ENCODE results near the gene RSL1D1. TPM values are rescaled to one million over a fixed set of nuclear protein-coding genes. Genes with fewer than 3 reads are reported as not detected.
A peak's percentile ranks its signal among the peaks of the same experiment; 100 is the strongest.

The RSL1D1 gene
- total RNA-seq, 1 donor from 2014 or later: 148 TPM

GRCh38 chr16:11797166-11797956 is 54.0 kb downstream of the RSL1D1 start, which contains the start of gene ZC3H7A:
TSS of gene ZC3H7A (minus strand) at chr16:11797258. CDS start at chr16:11782354, 14,904 bp downstream.
- no peaks in the 10 kb centered on the region for H3K36me3 ChIP-seq
- peak within 1 kb of the TSS; percentile 100 for H3K27ac ChIP-seq
- peak; percentile 97 for DNase-seq (ENCODE audit: extremely low spot score in 2 of 2)
- peak in 1 of 2 donors; percentile 65 for TF ChIP-seq POLR2A (IDR thresholded peaks at IDR 0.05)
- peak; percentile 65 to 90 for TF ChIP-seq POLR2AphosphoS5 (IDR thresholded peaks at IDR 0.05; ENCODE audit: insufficient read depth in 1 of 2, low read depth in 1 of 2)
- TF ChIP-seq CTCF (IDR thresholded peaks at IDR 0.05): peak; percentile 49 to 58 (median 54)
- peak within 1 kb of the TSS; percentile 70 to 100 for H3K4me3 ChIP-seq
- H3K27me3 ChIP-seq: no peaks in the 10 kb centered on the region
- no peaks in the 10 kb centered on the region for H3K9me3 ChIP-seq
- H3K4me1 ChIP-seq: peaks cover 68% of the 10 kb centered on the region
- intact Hi-C loops (cut with DNase I): loop anchor here (2.0 kb wide), 1 partner anchor 55 kb away; the partner anchor contains the start of gene TXNDC11

GRCh38 chr16:11796227-11797165 is 54.8 kb downstream of the RSL1D1 start:
- no peak for TF ChIP-seq POLR2A (IDR thresholded peaks at IDR 0.05)
- peak in 1 of 2 donors; percentile 44 for TF ChIP-seq POLR2AphosphoS5 (IDR thresholded peaks at IDR 0.05; ENCODE audit: insufficient read depth in 1 of 2, low read depth in 1 of 2)
- no peaks in the 10 kb centered on the region for H3K36me3 ChIP-seq
- H3K27ac ChIP-seq: peak overlapping the region; percentile 100
- H3K9me3 ChIP-seq: no peaks in the 10 kb centered on the region
- DNase-seq (ENCODE audit: extremely low spot score in 2 of 2): no peak
- H3K27me3 ChIP-seq: no peaks in the 10 kb centered on the region
- peaks cover 77% of the 10 kb centered on the region for H3K4me1 ChIP-seq
- peak overlapping the region; percentile 70 to 100 for H3K4me3 ChIP-seq
- intact Hi-C loops (cut with DNase I): loop anchor here (2.0 kb wide), 1 partner anchor 54 kb away; the partner anchor contains the start of gene TXNDC11

- Histone ChIP-seq H3K9me3 (no peaks in the 10 kb centered on the region), H3K4me3 (peak overlapping the region; percentile 70 to 100), H3K4me1 (peaks cover 82% of the 10 kb centered on the region), H3K27ac (peak overlapping the region; percentile 100), H3K27me3 (no peaks in the 10 kb centered on the region), H3K36me3 (no peaks in the 10 kb centered on the region)
- intact Hi-C loops (cut with DNase I): loop anchor here (2.0 kb wide), 1 partner anchor 53 kb away; the partner anchor contains the start of gene TXNDC11
- TF ChIP-seq POLR2AphosphoS5 (IDR thresholded peaks at IDR 0.05; ENCODE audit: insufficient read depth in 1 of 2, low read depth in 1 of 2) (no peak), POLR2A (IDR thresholded peaks at IDR 0.05) (no peak), CTCF (IDR thresholded peaks at IDR 0.05) (no peak)
- no peak for DNase-seq (ENCODE audit: extremely low spot score in 2 of 2)
These were observed 55.5 kb downstream of the RSL1D1 start for GRCh38 chr16:11795887-11796226.

- no peak for DNase-seq (ENCODE audit: extremely low spot score in 2 of 2)
- H3K4me3 ChIP-seq: peak overlapping the region; percentile 70 to 100
- peaks cover 78% of the 10 kb centered on the region for H3K4me1 ChIP-seq
- intact Hi-C loops (cut with DNase I): no loop called here
- H3K36me3 ChIP-seq: no peaks in the 10 kb centered on the region
- no peaks in the 10 kb centered on the region for H3K27me3 ChIP-seq
- H3K9me3 ChIP-seq: no peaks in the 10 kb centered on the region
- TF ChIP-seq POLR2AphosphoS5 (IDR thresholded peaks at IDR 0.05; ENCODE audit: insufficient read depth in 1 of 2, low read depth in 1 of 2) (no peak), CTCF (IDR thresholded peaks at IDR 0.05) (no peak), POLR2A (IDR thresholded peaks at IDR 0.05) (no peak)
- H3K27ac ChIP-seq: peak overlapping the region; percentile 100
These were observed 56.1 kb downstream of the RSL1D1 start for GRCh38 chr16:11794996-11795886.
